ENCODE data around the gene EXOC6B.

The EXOC6B gene

GRCh38 chr2:72210470-72210869 is 615.4 kb downstream of the EXOC6B start:
- Mint-ChIP-seq H3K27me3 (no peaks in the 10 kb centered on the region), H3K9me3 (no peaks in the 10 kb centered on the region), H3K4me3 (no peak overlapping the region), H3K4me1 (no peaks in the 10 kb centered on the region), H3K36me3 (peaks cover 8% of the 10 kb centered on the region), H3K27ac (no peak overlapping the region)

DNA sequence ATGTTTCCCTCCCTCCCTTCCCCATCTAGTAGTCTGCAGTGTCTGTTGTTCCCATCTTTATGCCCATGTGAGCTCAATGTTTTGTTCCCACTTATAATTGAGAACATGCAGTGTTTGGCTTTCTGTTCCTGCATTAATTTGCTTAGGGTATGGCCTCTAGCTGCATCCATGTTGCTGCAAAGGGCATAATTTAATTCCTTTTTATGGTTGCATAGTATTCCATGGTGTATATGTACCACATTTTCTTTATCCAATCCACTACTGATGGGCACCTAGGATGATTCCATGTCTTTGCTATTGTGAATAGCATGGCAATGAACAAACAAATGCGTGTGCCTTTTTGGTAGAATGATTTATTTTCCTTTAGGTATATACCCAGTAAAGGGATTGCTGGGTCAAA is 617.6 kb downstream of the EXOC6B start:
- Mint-ChIP-seq H3K27me3 (no peaks in the 10 kb centered on the region), H3K9me3 (no peaks in the 10 kb centered on the region), H3K27ac (no peak overlapping the region), H3K36me3 (peaks cover 5% of the 10 kb centered on the region), H3K4me1 (no peaks in the 10 kb centered on the region), H3K4me3 (no peak overlapping the region)

- peaks cover 5% of the 10 kb centered on the region for H3K36me3 Mint-ChIP-seq
- H3K27me3 Mint-ChIP-seq = no peaks in the 10 kb centered on the region
- no peak overlapping the region for H3K4me3 Mint-ChIP-seq
- no peaks in the 10 kb centered on the region for H3K9me3 Mint-ChIP-seq
- no peak overlapping the region for H3K27ac Mint-ChIP-seq
- no peaks in the 10 kb centered on the region for H3K4me1 Mint-ChIP-seq
Observed at GRCh38 chr2:72207334-72207733, 618.5 kb downstream of the EXOC6B start.

DNA sequence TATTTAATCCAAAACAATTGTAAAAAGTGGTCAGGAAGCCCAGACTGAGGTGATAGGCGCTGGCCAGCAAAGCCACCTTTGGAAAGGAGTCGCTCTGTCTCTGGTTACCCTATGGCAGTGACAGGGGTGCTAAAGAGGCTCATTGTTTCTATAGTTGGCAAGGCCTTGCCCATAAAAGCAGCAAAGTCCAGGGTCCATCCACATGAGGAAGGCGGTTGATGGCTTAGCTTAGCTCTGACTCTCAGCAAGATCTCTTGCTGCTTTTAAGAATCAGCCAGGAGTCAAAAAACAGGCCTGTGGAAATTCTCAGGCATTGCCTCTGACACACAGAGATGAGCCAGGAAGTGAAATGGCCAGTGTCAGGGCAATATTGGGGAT is 620.3 kb downstream of the EXOC6B start:
- H3K27me3 Mint-ChIP-seq = no peaks in the 10 kb centered on the region
- no peak overlapping the region for H3K27ac Mint-ChIP-seq
- H3K4me1 Mint-ChIP-seq = no peaks in the 10 kb centered on the region
- peaks cover 3% of the 10 kb centered on the region for H3K36me3 Mint-ChIP-seq
- no peaks in the 10 kb centered on the region for H3K9me3 Mint-ChIP-seq
- no peak overlapping the region for H3K4me3 Mint-ChIP-seq

- no peaks in the 10 kb centered on the region for H3K4me1 Mint-ChIP-seq
- no peaks in the 10 kb centered on the region for H3K9me3 Mint-ChIP-seq
- peaks cover under 1% of the 10 kb centered on the region for H3K36me3 Mint-ChIP-seq
- H3K4me3 Mint-ChIP-seq = no peak overlapping the region
- no peak overlapping the region for H3K27ac Mint-ChIP-seq
- H3K27me3 Mint-ChIP-seq = no peaks in the 10 kb centered on the region
Observed at GRCh38 chr2:72204786-72205503, 620.9 kb downstream of the EXOC6B start.

- Mint-ChIP-seq H3K27ac (no peak overlapping the region), H3K9me3 (no peaks in the 10 kb centered on the region), H3K36me3 (no peaks in the 10 kb centered on the region), H3K4me3 (no peak overlapping the region), H3K27me3 (no peaks in the 10 kb centered on the region), H3K4me1 (no peaks in the 10 kb centered on the region)
Observed at GRCh38 chr2:72204156-72204785, 621.6 kb downstream of the EXOC6B start.

DNA sequence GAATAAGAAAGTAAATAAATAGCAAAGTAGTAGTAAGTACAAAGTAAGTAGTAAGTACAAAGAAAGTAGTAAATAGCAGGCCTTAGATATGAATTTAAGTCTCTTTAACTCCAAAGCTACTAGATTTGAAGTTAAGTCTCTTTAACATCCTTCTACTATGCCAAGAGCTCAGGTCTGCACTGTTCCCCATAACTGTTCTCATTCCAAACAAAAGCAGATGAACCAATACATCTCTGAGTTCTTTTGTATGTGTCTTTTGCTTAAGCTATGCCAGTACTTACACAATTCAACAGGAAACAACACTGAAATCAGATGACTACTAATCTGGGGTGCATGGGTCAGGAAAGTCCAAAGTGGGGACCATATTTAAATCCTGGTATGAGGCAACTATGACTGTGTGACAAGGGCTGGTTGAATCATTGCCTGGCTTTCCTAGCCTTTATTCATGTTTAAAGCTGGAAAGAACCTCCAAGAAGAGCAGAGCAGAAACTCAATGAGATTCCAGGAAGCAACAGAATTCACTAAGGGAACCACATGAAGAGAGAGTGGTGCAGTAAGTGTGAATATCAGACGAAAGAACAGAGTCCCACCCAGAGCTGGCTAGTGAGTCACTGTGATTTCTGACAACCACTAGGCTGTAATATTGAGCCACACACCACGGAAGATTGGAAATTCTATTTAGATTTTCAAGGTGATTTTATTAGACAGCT is 627.1 kb downstream of the EXOC6B start:
- Mint-ChIP-seq H3K27me3 (no peaks in the 10 kb centered on the region), H3K27ac (no peak overlapping the region), H3K4me1 (no peaks in the 10 kb centered on the region), H3K36me3 (no peaks in the 10 kb centered on the region), H3K4me3 (no peak overlapping the region), H3K9me3 (no peaks in the 10 kb centered on the region)

DNA sequence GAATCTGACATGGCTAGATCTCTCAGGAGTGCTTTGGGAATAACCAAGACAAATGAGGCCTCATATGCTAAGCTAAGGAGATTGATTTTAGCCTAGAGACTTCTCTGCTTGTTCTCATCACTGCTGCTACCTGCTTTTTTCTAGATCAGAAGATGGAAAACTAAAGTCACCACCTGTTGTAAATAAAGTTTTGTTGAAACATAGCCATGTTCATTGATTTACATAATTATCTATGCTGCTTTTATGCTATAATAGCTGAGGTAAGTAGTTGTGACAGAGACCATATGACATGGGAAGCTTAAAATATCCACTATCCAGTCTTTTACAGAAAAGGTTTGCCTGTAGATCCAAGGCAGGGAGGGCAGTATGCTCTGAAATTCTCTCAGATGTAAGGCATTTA is 632.1 kb downstream of the EXOC6B start:
- Mint-ChIP-seq H3K27ac (no peak overlapping the region), H3K4me1 (no peaks in the 10 kb centered on the region), H3K36me3 (peaks cover 12% of the 10 kb centered on the region), H3K9me3 (peaks cover 9% of the 10 kb centered on the region), H3K27me3 (no peaks in the 10 kb centered on the region), H3K4me3 (no peak overlapping the region)

DNA sequence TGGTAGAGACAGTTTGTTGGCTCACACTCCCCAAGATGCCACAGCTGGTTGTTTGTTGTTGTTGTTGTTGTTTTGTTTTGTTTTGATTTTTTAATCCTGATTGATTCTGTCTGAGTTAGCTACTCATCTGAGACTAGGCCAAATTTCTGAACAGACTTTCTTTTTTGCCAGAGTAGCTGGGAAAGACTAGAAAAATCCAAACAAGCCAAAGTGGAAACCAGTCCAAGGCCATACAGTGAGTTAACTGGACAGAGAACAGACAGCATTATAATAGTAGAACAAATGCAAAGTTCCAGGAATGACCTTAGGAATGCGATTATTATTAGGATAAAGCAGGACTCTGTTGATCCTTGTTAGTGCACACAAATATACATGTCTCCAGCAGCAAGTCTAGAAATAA is 634.4 kb downstream of the EXOC6B start:
- peaks cover 16% of the 10 kb centered on the region for H3K36me3 Mint-ChIP-seq
- no peak overlapping the region for H3K4me3 Mint-ChIP-seq
- H3K27me3 Mint-ChIP-seq = no peaks in the 10 kb centered on the region
- peaks cover 9% of the 10 kb centered on the region for H3K9me3 Mint-ChIP-seq
- H3K4me1 Mint-ChIP-seq = no peaks in the 10 kb centered on the region
- H3K27ac Mint-ChIP-seq = no peak overlapping the region

GRCh38 chr2:72185206-72185605 is 640.6 kb downstream of the EXOC6B start:
- no peak overlapping the region for H3K27ac Mint-ChIP-seq
- peaks cover 17% of the 10 kb centered on the region for H3K36me3 Mint-ChIP-seq
- no peaks in the 10 kb centered on the region for H3K27me3 Mint-ChIP-seq
- no peaks in the 10 kb centered on the region for H3K4me1 Mint-ChIP-seq
- H3K9me3 Mint-ChIP-seq = peaks cover under 1% of the 10 kb centered on the region
- no peak overlapping the region for H3K4me3 Mint-ChIP-seq

DNA sequence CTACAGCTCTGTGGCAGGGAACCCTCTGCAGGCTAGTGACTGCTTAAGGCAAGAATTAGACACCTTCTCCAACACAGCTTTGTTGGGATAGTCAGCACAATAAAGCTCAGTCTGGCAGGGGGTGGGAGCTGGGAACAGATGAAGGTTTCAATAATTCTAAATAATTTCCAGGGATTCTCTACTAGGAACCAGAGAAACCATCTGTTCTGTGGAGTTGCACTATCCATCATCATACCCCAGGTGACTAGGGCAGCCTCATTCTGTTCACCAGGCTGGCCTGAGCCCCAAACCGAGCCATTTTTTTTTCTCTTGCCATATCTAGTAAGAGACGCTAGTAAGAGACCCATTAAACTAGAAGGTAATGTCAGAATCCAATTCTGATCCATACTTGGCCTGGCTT is 642.4 kb downstream of the EXOC6B start:
- Mint-ChIP-seq H3K27me3 (no peaks in the 10 kb centered on the region), H3K4me3 (no peak overlapping the region), H3K9me3 (no peaks in the 10 kb centered on the region), H3K36me3 (peaks cover 21% of the 10 kb centered on the region), H3K27ac (no peak overlapping the region), H3K4me1 (no peaks in the 10 kb centered on the region)

DNA sequence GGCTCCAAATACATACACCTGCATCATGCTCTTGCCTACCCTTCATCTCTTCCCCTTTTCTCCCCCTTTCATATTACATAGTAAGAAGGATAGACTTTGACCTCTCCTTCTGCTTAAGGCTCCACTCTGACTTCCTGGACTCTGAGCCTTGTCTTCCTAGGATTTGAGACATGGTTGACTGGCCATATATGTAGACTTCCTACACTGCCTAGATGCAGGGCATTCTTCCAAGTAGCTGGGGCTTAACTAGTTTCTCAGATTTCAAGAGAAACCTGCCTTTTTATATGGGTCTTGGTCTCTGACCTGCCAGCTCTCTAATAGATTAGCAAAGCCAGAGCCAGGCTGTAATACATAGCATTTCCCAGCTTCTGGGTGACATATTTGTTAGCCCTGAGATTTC is 642.8 kb downstream of the EXOC6B start:
- H3K27ac Mint-ChIP-seq = no peak overlapping the region
- H3K4me3 Mint-ChIP-seq = no peak overlapping the region
- no peaks in the 10 kb centered on the region for H3K9me3 Mint-ChIP-seq
- H3K4me1 Mint-ChIP-seq = no peaks in the 10 kb centered on the region
- no peaks in the 10 kb centered on the region for H3K27me3 Mint-ChIP-seq
- H3K36me3 Mint-ChIP-seq = peaks cover 25% of the 10 kb centered on the region

DNA sequence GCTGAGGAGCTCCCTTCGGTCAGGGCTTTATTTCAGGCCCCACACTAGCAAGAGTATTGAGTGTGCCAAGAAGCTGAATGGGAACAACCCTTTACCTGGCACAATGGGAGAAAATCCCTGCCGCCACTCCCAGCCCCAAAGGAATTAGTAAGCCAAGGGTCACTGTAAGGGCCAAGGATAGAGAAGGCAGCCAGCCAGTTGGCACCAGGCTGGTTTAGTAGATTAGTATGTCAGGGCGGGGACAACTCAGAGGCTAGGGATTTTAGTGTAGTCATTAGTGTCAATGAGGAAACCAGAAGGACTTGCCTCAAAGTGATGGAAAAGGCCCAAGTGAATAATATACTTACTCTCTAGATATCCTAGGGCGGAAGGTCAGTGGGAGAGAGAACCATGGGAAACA is 643.3 kb downstream of the EXOC6B start:
- no peaks in the 10 kb centered on the region for H3K9me3 Mint-ChIP-seq
- no peaks in the 10 kb centered on the region for H3K27me3 Mint-ChIP-seq
- H3K36me3 Mint-ChIP-seq = peaks cover 25% of the 10 kb centered on the region
- H3K27ac Mint-ChIP-seq = no peak overlapping the region
- H3K4me3 Mint-ChIP-seq = no peak overlapping the region
- no peaks in the 10 kb centered on the region for H3K4me1 Mint-ChIP-seq

DNA sequence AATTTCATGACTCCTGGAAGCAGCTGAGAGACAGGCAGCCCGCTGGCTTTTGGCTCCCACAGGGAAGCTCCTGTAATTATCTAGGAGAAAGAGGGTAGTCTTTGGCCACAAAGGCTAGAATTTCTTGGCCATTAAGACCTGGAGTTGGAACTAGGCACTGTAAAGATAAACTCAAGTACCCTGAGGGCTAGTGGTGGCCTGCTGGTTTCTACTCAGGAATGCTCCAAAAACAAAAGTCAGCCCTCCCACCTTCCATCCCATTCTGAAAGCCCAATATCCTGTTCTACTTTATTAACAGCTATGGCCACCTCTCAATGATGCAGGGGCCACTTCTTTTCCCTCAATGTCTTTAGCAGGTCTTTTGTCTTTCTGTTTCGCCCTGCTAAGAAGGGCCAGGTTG is 644.2 kb downstream of the EXOC6B start:
- Mint-ChIP-seq H3K36me3 (peaks cover 23% of the 10 kb centered on the region), H3K27me3 (no peaks in the 10 kb centered on the region), H3K4me3 (no peak overlapping the region), H3K9me3 (no peaks in the 10 kb centered on the region), H3K4me1 (no peaks in the 10 kb centered on the region), H3K27ac (no peak overlapping the region)

GRCh38 chr2:72180351-72180750 is 645.5 kb downstream of the EXOC6B start:
- H3K9me3 Mint-ChIP-seq = no peaks in the 10 kb centered on the region
- H3K4me1 Mint-ChIP-seq = no peaks in the 10 kb centered on the region
- no peaks in the 10 kb centered on the region for H3K27me3 Mint-ChIP-seq
- no peak overlapping the region for H3K4me3 Mint-ChIP-seq
- no peak overlapping the region for H3K27ac Mint-ChIP-seq
- peaks cover 23% of the 10 kb centered on the region for H3K36me3 Mint-ChIP-seq

DNA sequence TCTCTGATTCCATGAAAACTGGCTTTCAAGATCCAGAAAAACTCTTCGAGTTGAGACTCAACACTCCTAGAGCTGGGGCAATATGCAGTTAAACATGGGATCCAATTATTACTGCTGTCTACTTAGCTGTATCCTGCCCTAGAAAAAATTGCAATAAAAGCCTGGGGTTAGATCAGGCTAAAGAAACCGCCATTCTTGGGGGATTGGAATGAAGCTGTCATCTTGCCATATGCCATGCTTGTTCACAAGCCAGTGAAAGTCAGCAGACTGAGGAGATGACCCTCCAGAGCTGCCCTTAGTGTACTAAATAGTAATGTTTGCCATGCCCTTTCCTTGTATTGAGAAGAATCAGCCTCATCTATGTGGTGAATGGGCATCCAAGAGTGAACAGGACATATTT is 647.3 kb downstream of the EXOC6B start:
- no peak overlapping the region for H3K27ac Mint-ChIP-seq

More for the DNA sequence above, 647.3 kb downstream of the EXOC6B start:
- Mint-ChIP-seq H3K36me3 (peaks cover 25% of the 10 kb centered on the region), H3K4me3 (no peak overlapping the region), H3K9me3 (no peaks in the 10 kb centered on the region), H3K27me3 (no peaks in the 10 kb centered on the region), H3K4me1 (no peaks in the 10 kb centered on the region)
